GM18499 (cell line): Measurements from ENCODE around the gene FRG2B.
"Not testable (repeated sequence)": the region's sequence is repeated elsewhere in the genome, so short reads cannot be mapped to it uniquely, and the experiment has no call there.

Experiments
- ATAC-seq: cut with Tn5 transposase; IDR thresholded peaks from one replicate; pipeline ENCODE4 v1.9.1; 2021; ENCODE audit warnings: moderate number of reproducible peaks; ENCODE audit not compliant: insufficient read depth, unreplicated experiment

Gene FRG2B

DNA sequence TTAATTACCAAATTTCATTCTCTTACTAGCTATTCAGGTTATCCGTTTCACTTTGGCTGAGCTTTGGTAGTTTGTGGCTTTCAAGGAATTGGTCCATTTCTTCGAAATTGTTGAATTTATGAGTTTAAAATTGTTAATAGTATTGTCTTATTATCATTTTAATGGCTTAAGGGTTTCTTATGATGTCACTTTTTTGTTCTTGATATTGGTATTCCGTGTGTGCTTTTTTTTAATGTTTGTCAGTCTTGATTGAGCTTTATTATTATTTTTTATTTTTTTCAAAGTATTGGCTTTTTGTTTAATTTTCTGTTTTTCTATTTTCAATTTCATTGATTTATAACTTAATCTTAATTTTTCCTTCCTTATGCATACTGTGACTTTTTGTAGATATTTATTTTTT lies 25.9 kb downstream of the FRG2B start:
- ATAC-seq, result no peak

DNA sequence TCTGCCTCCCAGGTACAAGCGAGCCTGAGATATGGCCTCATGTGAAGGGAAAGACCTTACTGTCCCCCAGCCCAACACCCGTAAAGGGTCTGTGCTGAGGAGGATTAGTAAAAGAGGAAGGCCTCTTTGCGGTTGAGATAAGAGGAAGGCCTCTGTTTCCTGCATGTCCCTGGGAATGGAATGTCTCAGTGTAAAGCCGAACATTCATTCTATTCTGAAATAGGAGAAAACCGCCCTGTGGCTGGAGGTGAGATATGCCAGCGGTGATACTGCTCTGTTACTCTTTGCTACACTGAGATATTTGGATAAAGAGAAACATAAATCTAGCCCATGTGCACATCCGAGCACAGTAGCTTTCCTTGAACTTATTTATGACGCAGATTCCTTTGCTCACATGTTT lies 26.7 kb downstream of the FRG2B start:
- ATAC-seq, result not testable (repeated sequence)

DNA sequence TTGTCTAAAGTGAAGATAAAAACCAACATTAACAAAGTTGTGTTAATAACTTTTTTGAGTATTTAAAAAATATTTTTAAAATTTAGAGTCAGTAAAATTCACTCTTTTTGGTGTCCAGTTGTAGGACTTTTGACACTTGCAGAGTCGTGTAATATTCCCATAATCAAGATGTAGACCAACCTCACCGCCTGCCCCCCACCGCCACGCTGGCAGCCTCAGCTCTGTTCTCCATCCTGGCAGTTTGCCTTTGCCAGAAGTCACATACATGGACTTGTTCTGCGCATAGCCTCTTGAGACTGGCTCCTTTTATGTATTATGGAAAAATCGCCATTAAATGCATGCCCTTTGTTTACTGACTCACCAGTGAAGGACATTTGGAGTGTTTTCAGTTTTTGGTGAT lies 33.9 kb downstream of the FRG2B start:
- no peak for ATAC-seq

DNA sequence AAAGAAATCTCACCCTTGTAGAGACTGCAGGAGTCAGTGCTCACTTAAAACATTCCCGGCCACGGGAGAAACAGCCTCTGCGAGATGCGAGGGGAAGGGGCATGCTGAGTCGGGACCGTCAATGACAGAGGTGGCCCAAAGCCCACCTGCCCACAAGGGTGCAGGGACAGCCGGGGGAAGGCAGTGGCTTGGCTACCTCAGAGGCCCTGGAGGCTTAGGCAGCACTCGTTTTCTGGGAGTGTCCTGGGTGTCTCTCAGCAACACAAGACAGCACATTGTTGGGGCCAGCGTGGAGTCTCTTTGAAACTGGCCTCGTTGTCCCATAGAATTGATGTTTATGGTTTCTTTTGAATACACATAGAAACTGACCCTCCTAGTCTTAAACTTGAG lies 35.6 kb downstream of the FRG2B start:
- no peak for ATAC-seq

DNA sequence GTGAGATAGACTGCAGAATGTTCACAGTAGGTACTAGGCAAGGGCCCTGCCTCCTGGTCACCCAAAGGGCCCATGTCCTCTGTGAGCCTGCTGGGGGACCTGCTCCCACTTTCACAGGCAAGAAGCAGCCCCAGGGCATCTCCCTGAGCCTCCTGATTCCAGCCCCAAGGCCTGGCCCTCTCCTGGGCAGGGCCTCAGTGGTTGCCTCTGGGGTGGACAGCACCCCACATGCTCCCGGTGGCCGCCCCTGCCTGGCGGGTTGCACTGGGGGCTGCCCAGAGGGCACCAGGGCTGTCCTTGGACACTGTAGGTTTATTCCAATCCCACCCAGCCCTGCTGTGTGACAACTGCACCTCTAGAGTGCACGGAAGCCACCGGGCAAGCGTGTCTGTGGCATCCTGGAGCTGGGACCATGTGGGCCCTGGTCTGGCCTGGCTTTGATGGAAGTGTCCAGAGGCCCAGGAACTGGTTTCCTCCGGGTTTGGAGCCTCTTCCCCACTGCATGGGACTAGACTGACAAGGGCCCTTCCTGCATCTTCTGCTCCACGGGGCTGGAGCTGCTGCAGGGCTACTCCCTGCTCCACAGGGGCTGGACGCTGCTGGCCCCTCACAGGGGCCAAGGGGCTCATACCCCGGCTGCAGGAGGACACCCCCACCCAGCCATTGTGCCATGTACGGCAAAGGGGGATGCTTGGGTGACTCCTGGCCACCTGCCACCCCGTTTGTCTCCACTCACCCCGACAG lies 36.2 kb downstream of the FRG2B start:
- ATAC-seq, result no peak

DNA sequence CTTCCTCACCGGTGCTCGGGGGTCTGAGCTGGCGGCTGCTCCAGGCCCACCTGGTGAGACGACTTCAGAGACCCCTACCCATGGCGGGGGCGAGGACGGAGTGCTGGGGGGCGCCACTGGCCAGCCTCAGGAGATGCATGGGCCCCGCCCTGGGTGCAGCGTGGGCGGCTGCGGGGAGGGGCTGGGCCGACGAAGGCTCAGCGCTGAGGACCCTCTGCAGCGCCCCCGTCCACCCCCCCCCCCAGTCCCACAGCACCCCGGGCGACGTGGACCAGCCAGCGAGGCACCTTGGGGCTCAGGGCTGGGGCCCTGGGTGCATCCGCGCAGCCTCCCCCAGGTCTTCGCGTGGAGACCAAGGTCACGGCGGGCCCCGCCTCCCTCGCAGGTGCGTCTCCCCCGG lies 49.6 kb downstream of the FRG2B start:
- ATAC-seq, result not testable (repeated sequence)
